Stimulated activated CD8-positive, alpha-beta memory T cell treated with anti-CD3 and anti-CD28 coated beads, Interleukin-7, amount 100 ng/mL, for 1 hour (primary cell): ENCODE results near the gene OR2T6.
"Not testable (repeated sequence)": the region's sequence is repeated elsewhere in the genome, so short reads cannot be mapped to it uniquely, and the experiment has no call there.

Experiments
- DNase-seq, 2 donors: peaks; one replicate each; pipeline ENCODE4 v3.0.0-alpha.2; 2020; ENCODE audit warnings: low read depth in 2 of 2

The OR2T6 gene

GRCh38 chr1:248433811-248434415 lies 58.4 kb downstream of the OR2T6 start:
- not testable (repeated sequence) for DNase-seq

- not testable (repeated sequence) for DNase-seq
Observed at GRCh38 chr1:248434913-248435312, 59.4 kb downstream of the OR2T6 start.

- not testable (repeated sequence) for DNase-seq
Observed at GRCh38 chr1:248436303-248436702, 60.8 kb downstream of the OR2T6 start.

GRCh38 chr1:248438668-248439067 lies 63.1 kb downstream of the OR2T6 start:
- DNase-seq = not testable (repeated sequence)

GRCh38 chr1:248439283-248439682 lies 63.7 kb downstream of the OR2T6 start:
- not testable (repeated sequence) for DNase-seq
